K562 (cell line): ENCODE results near the gene TTC28. TPM values are rescaled to one million over a fixed set of nuclear protein-coding genes. Genes with fewer than 3 reads are reported as not detected.

Experiments used
- ADNP ChIP-seq: fragments of 200-800 bp; sonication (Bioruptor generic); IDR thresholded peaks from 2 replicates; pipeline ENCODE4 v1.6.1; 2016; ENCODE audit warnings: missing genetic modification characterization, missing compliant biosample characterization
- ATF6 ChIP-seq: sonication (generic); formaldehyde crosslinking; IDR thresholded peaks from 2 replicates; pipeline ENCODE4 v1.4.0; 2020; ENCODE audit warnings: mild to moderate bottlenecking, missing genetic modification reagents
- KLF13 ChIP-seq: fragments of 450-650 bp; IDR thresholded peaks from 2 replicates; pipeline ENCODE4 v1.6.1; 2016; ENCODE audit warnings: missing genetic modification characterization, low read depth, mild to moderate bottlenecking, missing compliant biosample characterization, moderate library complexity, borderline replicate concordance
- MXI1 ChIP-seq: IDR thresholded peaks from 2 replicates; pipeline ENCODE4 v1.6.1; 2011; ENCODE audit warnings: low read depth, mild to moderate bottlenecking, improper control_type of control experiment, low read length
- RBFOX2 ChIP-seq: fragments of 200-400 bp; formaldehyde crosslinking; IDR thresholded peaks from 2 replicates; pipeline ENCODE4 v1.6.1; 2017; ENCODE audit warnings: low read depth, mild to moderate bottlenecking, low read length, moderate library complexity
- RBM25 ChIP-seq: fragments of 200-400 bp; formaldehyde crosslinking; IDR thresholded peaks from 2 replicates; pipeline ENCODE4 v1.6.1; 2018; ENCODE audit warnings: low read length, low read depth, moderate library complexity; ENCODE audit not compliant: severe bottlenecking
- TAF15 ChIP-seq: fragments of 200-400 bp; formaldehyde crosslinking; IDR thresholded peaks from 2 replicates; pipeline ENCODE4 v1.6.1; 2017; ENCODE audit warnings: mild to moderate bottlenecking, low read depth, low read length, moderate library complexity
- ZKSCAN8 ChIP-seq: fragments of 200-800 bp; sonication (Bioruptor generic); IDR thresholded peaks from 2 replicates; pipeline ENCODE4 v1.6.1; 2016; ENCODE audit warnings: missing genetic modification characterization, missing compliant biosample characterization
- ZNF197 ChIP-seq: fragments of 200-800 bp; sonication (Bioruptor generic); IDR thresholded peaks from 2 replicates; pipeline ENCODE4 v1.6.1; 2016; ENCODE audit warnings: low read depth, missing genetic modification characterization, missing compliant biosample characterization
- polyA plus RNA-seq, 8 experiments: library from polyadenylated mRNA; depleted of rRNA in 4 of 8; stranded (reverse) in 5 of 8; unstranded in 3 of 8; fragments of >200 nt; fragmentation: Nextera tagmentation in 2 of 8; fragmentation: Illumina TruSeq in 1 of 8; extraction: Ambion mirVana in 2 of 8; extraction: Trizol in 1 of 8; gene quantifications; 2 replicates each; pipeline versions ENCODE4 v1.2.1 to v1.2.3, GENCODE V29; 2011 to 2014; ENCODE audit warnings: inconsistent platforms in 1 of 8, missing spikeins in 1 of 8
- total RNA-seq, 7 experiments: library from RNA; depleted of rRNA in 6 of 7; stranded (reverse); fragments of >200 nt in 6 of 7; fragmentation: Illumina TruSeq in 2 of 7; extraction: Trizol in 2 of 7; gene quantifications; 2 replicates each; pipeline versions ENCODE4 v1.2.1 to v1.2.3, GENCODE V29; 2011 to 2021; ENCODE audit warnings: low replicate concordance in 1 of 7

Gene TTC28
- total and polyA plus RNA-seq, 9 of the 15 experiments (the other 6 are each of a cell fraction or from before 2014, with no cell fraction given) = 0.22 to 10.7 (median 3.1) TPM

- TF ChIP-seq MXI1 (no peak), RBM25 (no peak), RBFOX2 (no peak), ATF6 (CRISPR knock-in tag) (no peak), ZNF197 (CRISPR knock-in tag) (no peak), KLF13 (no peak), TAF15 (no peak), ADNP (tag) (no peak), ZKSCAN8 (CRISPR knock-in tag) (no peak)
- TF ChIP-seq, all 486 proteins: peak for 0
Measured at GRCh38 chr22:28630177-28630574, 49.5 kb downstream of the TTC28 start (continued).
